Measurements from ENCODE around the gene PGBD5. TPM values are rescaled to one million over a fixed set of nuclear protein-coding genes. Genes with fewer than 3 reads are reported as not detected.

Gene PGBD5
- total and polyA plus RNA-seq, 9 of the 15 experiments (the other 6 are each of a cell fraction or from before 2014, with no cell fraction given) = under 0.01 to 0.40 (median 0.10) TPM; not detected in 3

GRCh38 chr1:230400007-230400344 is 26.2 kb downstream of the PGBD5 start (continued):
- no peak for TF ChIP-seq HBP1 (CRISPR knock-in tag; IDR thresholded peaks at IDR 0.05)

GRCh38 chr1:230399321-230400006 is 26.7 kb downstream of the PGBD5 start:
- POLR2A ChIA-PET = no interaction called here
- Histone ChIP-seq H3K79me2 (ENCODE audit: control insufficient read depth, insufficient read depth, low read length) (no peaks in the 10 kb centered on the region), H3K36me3 (ENCODE audit: control insufficient read depth, insufficient read depth, low read length) (no peaks in the 10 kb centered on the region), H3K27me3 (ENCODE audit: control insufficient read depth in 2 of 2, insufficient read depth in 2 of 2, low read length in 2 of 2) (peaks cover 25 to 54% of the 10 kb centered on the region in 2 experiments), H3K4me3 (no peak overlapping the region), H3K27ac (ENCODE audit: extremely low read depth, low read depth, low read length) (no peak overlapping the region), H4K20me1 (replicated peaks; ENCODE audit: control insufficient read depth, insufficient read depth, low read length) (no peaks in the 10 kb centered on the region), H3K9me3 (replicated peaks; ENCODE audit: control insufficient read depth, insufficient read depth, low read depth, low read length) (no peaks in the 10 kb centered on the region), H3K9me1 (ENCODE audit: control insufficient read depth, insufficient read depth, low read length) (no peaks in the 10 kb centered on the region), H2AFZ (ENCODE audit: low read depth, low read length) (no peak overlapping the region), H3K9ac (ENCODE audit: insufficient read depth in 1 of 2, low read depth in 2 of 2, low read length in 2 of 2) (no peak overlapping the region), H3K4me2 (ENCODE audit: insufficient read depth, low read length) (no peak overlapping the region), H3K4me1 (replicated peaks in 1 of 2; ENCODE audit: control insufficient read depth in 2 of 2, insufficient read depth in 2 of 2, low read length in 2 of 2) (0 out of 5 replicates have a peak, but pooled peaks cover 0 to 3% of the 10 kb centered on the region in 2 experiments)
- under 1% methylated on average over 22 of the region's 22 CpGs for WGBS (ENCODE audit: insufficient coverage, low coverage, missing lambda C conversion rate)
- no peak for ATAC-seq
- intact Hi-C loops (cut with micrococcal nuclease) = no loop called here
- FAIRE-seq = no peak
- CTCF ChIA-PET (ENCODE audit: low intra/inter-chr PET ratio) = no interaction called here
- in situ Hi-C loops (cut with MboI) = no loop called here
- no peak for DNase-seq (ENCODE audit: extremely low read depth in 1 of 4, low spot score in 3 of 4)
- no TSS peak for BruUV-seq (replicated peaks)
- TF ChIP-seq DMBX1 (CRISPR knock-in tag; IDR thresholded peaks at IDR 0.05; ENCODE audit: borderline replicate concordance) (no peak), SMAD1 (IDR thresholded peaks at IDR 0.05; ENCODE audit: low read depth, low read length, partially characterized antibody) (no peak), MXI1 (IDR thresholded peaks at IDR 0.05; ENCODE audit: low read depth, low read length) (no peak), E2F6 (IDR thresholded peaks at IDR 0.05; ENCODE audit: borderline replicate concordance in 1 of 2, extremely low read depth in 1 of 2, insufficient read depth in 1 of 2, insufficient read length in 1 of 2, low read depth in 1 of 2, low read length in 1 of 2, poor library complexity in 1 of 2, severe bottlenecking in 1 of 2) (no peak), SMARCC2 (IDR thresholded peaks at IDR 0.05; ENCODE audit: low read depth) (no peak), TGIF2 (CRISPR knock-in tag; IDR thresholded peaks at IDR 0.05) (no peak), RREB1 (CRISPR knock-in tag; IDR thresholded peaks at IDR 0.05) (no peak), RFX7 (CRISPR knock-in tag; IDR thresholded peaks at IDR 0.05) (no peak), FOXK1 (CRISPR knock-in tag; IDR thresholded peaks at IDR 0.05; ENCODE audit: borderline replicate concordance) (no peak), SRSF3 (IDR thresholded peaks at IDR 0.05; ENCODE audit: insufficient read depth, low read length) (no peak), ZBTB17 (CRISPR knock-in tag; IDR thresholded peaks at IDR 0.05) (no peak)

Measured in K562 (cell line).